ENCODE results near the gene RNMT.

The RNMT gene

DNA sequence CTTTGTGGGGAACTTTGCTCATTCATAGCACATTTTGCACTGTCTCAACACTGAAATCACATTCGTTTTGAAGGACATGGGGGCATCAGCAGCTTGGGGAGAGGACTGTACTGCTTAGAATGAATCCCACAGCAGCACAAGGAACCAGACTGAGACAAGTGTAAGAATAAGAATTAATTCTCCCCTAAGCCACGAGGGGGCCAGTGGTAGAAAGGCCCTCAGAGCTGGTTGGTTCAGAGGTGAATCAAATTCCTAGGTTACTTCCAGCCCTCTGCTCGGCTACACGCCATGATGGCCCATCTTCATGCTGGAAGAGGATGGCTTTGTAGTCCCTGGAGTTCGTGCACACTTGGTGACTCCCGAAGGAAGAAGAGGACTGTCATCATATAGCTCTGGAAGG, 85.5 kb downstream of the RNMT start:
- DNase-seq (ENCODE audit: low read depth, low spot score) = no peak

DNA sequence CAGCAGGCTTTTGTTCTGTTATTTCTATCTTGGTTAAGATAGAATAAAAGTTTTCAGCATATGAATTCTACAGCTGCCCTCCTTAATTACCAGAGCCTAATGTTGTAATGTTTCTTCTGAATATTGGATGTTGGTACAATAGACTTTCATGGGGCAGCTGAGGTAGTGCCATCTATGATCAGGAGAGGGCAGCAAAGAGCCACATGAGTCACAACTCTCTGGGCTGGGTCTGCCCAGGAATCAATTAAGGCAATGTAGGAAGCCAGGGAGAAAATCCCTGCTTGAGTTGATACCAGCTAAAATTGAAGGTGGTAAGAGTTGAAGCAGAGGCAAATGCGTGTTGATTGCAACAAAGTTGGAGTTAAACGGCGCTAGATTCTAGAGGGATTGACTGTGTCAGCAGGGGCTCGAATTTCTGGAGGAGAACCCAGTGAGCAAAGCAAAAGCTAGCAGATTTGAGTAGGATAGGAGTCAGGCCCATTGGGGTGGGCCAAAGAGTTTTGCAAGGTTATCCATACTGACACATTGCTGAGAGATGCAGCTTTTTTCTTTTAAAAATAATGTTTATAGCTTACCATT, 86.9 kb downstream of the RNMT start:
- DNase-seq (ENCODE audit: low read depth, low spot score) = peak; percentile 84

Measured in astrocyte of the hippocampus (primary cell).